GM23338 (cell line): Measurements from ENCODE around the gene SNX32. TPM values are rescaled to one million over a fixed set of nuclear protein-coding genes. Genes with fewer than 3 reads are reported as not detected.

Source experiments
- ATAC-seq: fragments of 200-7000 bp; cut with Tn5 transposase; 3 replicates; pipeline ENCODE4 v1.9.1; 2020
- DNase-seq: peaks from one replicate; pipeline ENCODE4 v3.0.0-alpha.2; 2015; ENCODE audit warnings: low spot score
- H2AFZ ChIP-seq: fragments of 200-600 bp; sonication (generic); 2 replicates; pipeline ENCODE4 v1.8.0; 2016; ENCODE audit warnings: antibody characterized with exemption, mild to moderate bottlenecking, moderate library complexity
- H3F3A ChIP-seq: fragments of 200-600 bp; sonication (generic); replicated peaks from 2 replicates; pipeline ENCODE4 v1.8.0; 2017; ENCODE audit warnings: antibody characterized with exemption, mixed run types, low read depth
- H3K27ac ChIP-seq: fragments of 200-600 bp; sonication (generic); 2 replicates; pipeline ENCODE4 v1.6.1; 2016; ENCODE audit warnings: low read depth
- H3K27me3 ChIP-seq: fragments of 200-600 bp; sonication (generic); 2 replicates; pipeline ENCODE4 v1.8.0; 2016; ENCODE audit warnings: mild to moderate bottlenecking, mixed run types, moderate library complexity; ENCODE audit not compliant: insufficient read depth
- H3K36me3 ChIP-seq: fragments of 200-600 bp; sonication (generic); 2 replicates; pipeline ENCODE4 v1.8.0; 2016; ENCODE audit warnings: mild to moderate bottlenecking; ENCODE audit not compliant: insufficient read depth
- H3K4me1 ChIP-seq: fragments of 200-600 bp; sonication (generic); 2 replicates; pipeline ENCODE4 v1.8.0; 2016; ENCODE audit warnings: mild to moderate bottlenecking, moderate library complexity; ENCODE audit not compliant: insufficient read depth
- H3K4me2 ChIP-seq: fragments of 200-600 bp; sonication (generic); 2 replicates; pipeline ENCODE4 v1.7.1; 2017; ENCODE audit warnings: mixed run types
- H3K4me3 ChIP-seq: fragments of 200-600 bp; sonication (generic); 2 replicates; pipeline ENCODE4 v1.6.1; 2016; ENCODE audit warnings: mixed run types
- H3K79me2 ChIP-seq: fragments of 200-600 bp; sonication (generic); replicated peaks from 2 replicates; pipeline ENCODE4 v1.8.0; 2017; ENCODE audit warnings: mild to moderate bottlenecking; ENCODE audit not compliant: insufficient read depth
- H3K9me2 ChIP-seq: fragments of 200-600 bp; sonication (generic); 2 replicates; pipeline ENCODE4 v1.8.0; 2017; ENCODE audit not compliant: insufficient read depth
- H4K20me1 ChIP-seq: fragments of 200-600 bp; sonication (generic); replicated peaks from 2 replicates; pipeline ENCODE4 v1.8.0; 2017; ENCODE audit warnings: mild to moderate bottlenecking; ENCODE audit not compliant: insufficient read depth
- H3K27ac Mint-ChIP-seq: 2 replicates; pipeline ENCODE4 v1.8.0; 2020; ENCODE audit warnings: inconsistent platforms, mild to moderate bottlenecking, moderate library complexity, mixed read lengths
- H3K27me3 Mint-ChIP-seq: 3 replicates; pipeline ENCODE4 v1.8.0; 2022; ENCODE audit warnings: low read depth, mild to moderate bottlenecking, moderate library complexity, mixed read lengths, inconsistent platforms; ENCODE audit not compliant: insufficient read depth, poor library complexity
- H3K36me3 Mint-ChIP-seq: 3 replicates; pipeline ENCODE4 v1.8.0; 2021; ENCODE audit warnings: low read depth, mild to moderate bottlenecking, inconsistent platforms, moderate library complexity, mixed read lengths
- H3K4me1 Mint-ChIP-seq: 3 replicates; pipeline ENCODE4 v1.8.0; 2020; ENCODE audit warnings: mild to moderate bottlenecking, inconsistent platforms, mixed read lengths
- H3K4me3 Mint-ChIP-seq: 3 replicates; pipeline ENCODE4 v1.8.0; 2021; ENCODE audit warnings: moderate library complexity, mild to moderate bottlenecking, inconsistent platforms, mixed read lengths
- H3K9me3 Mint-ChIP-seq: 3 replicates; pipeline ENCODE4 v1.8.0; 2020; ENCODE audit warnings: moderate library complexity, mild to moderate bottlenecking, inconsistent platforms, mixed read lengths
- ETS1 ChIP-seq: IDR thresholded peaks from 2 replicates; pipeline ENCODE4 v1.6.1; 2016; ENCODE audit warnings: antibody characterized with exemption
- NANOG ChIP-seq: IDR thresholded peaks from 2 replicates; pipeline ENCODE4 v1.6.1; 2016; ENCODE audit warnings: antibody characterized with exemption, borderline replicate concordance
- REST ChIP-seq: IDR thresholded peaks from one replicate; pipeline ENCODE4 v1.6.1; 2018; ENCODE audit warnings: antibody characterized with exemption; ENCODE audit not compliant: unreplicated experiment
- STAT1 ChIP-seq: IDR thresholded peaks from one replicate; pipeline ENCODE4 v1.6.1; 2016; ENCODE audit warnings: antibody characterized with exemption; ENCODE audit not compliant: unreplicated experiment
- polyA plus RNA-seq: library from polyadenylated mRNA; unstranded; fragments of >200 nt; fragmentation: Nextera tagmentation; extraction: Ambion mirVana; gene quantifications from 2 replicates; pipeline ENCODE4 v1.2.1, GENCODE V29; 2016
- total RNA-seq: library from RNA; depleted of rRNA; stranded (reverse); fragments of >200 nt; shearing (Covaris generic); gene quantifications from 2 replicates; pipeline ENCODE4 v1.2.3, GENCODE V29; 2014

Gene SNX32
- total and polyA plus RNA-seq, 2 experiments from 2014 or later = 0.49 to 1.2 TPM

GRCh38 chr11:65793144-65793581 lies 40.6 kb upstream of the SNX32 start:
- Histone ChIP-seq H4K20me1 (no peaks in the 10 kb centered on the region), H3K9me2 (0 out of 2 replicates have a peak, but pooled peaks cover 2% of the 10 kb centered on the region), H3K27me3 (peaks cover 11% of the 10 kb centered on the region), H3K4me1 (peaks cover 23% of the 10 kb centered on the region), H3K27ac (no peak overlapping the region), H2AFZ (no peak overlapping the region), H3K4me2 (no peak overlapping the region), H3K36me3 (no peaks in the 10 kb centered on the region), H3F3A (0 out of 2 replicates have a peak, but pooled peaks cover 4% of the 10 kb centered on the region), H3K4me3 (no peak overlapping the region), H3K79me2 (no peaks in the 10 kb centered on the region; the same call in 1 of the 2 replicates)
- no peak overlapping the region for H3K4me3 Mint-ChIP-seq
- ATAC-seq (peak; percentile 5), DNase-seq (no peak)
- peak overlapping the region; percentile 68; the same call in 1 of the 2 replicates for H3K27ac Mint-ChIP-seq
- H3K27me3 Mint-ChIP-seq = peaks cover 16% of the 10 kb centered on the region
- H3K4me1 Mint-ChIP-seq = peaks cover 43% of the 10 kb centered on the region
- no peaks in the 10 kb centered on the region for H3K9me3 Mint-ChIP-seq
- TF ChIP-seq ETS1 = no peak
- H3K36me3 Mint-ChIP-seq = no peaks in the 10 kb centered on the region

GRCh38 chr11:65793625-65794400 lies 40.0 kb upstream of the SNX32 start:
- peaks cover 21% of the 10 kb centered on the region for H3K4me1 ChIP-seq
- H3K27ac Mint-ChIP-seq = no peak overlapping the region

More at GRCh38 chr11:65793625-65794400, 40.0 kb upstream of the SNX32 start:
- Histone ChIP-seq H3K4me3 (no peak overlapping the region), H3K36me3 (no peaks in the 10 kb centered on the region), H3K4me2 (no peak overlapping the region), H2AFZ (no peak overlapping the region), H4K20me1 (no peaks in the 10 kb centered on the region), H3K27ac (no peak overlapping the region), H3K9me2 (0 out of 2 replicates have a peak, but pooled peaks cover 2% of the 10 kb centered on the region), H3K27me3 (peaks cover 4% of the 10 kb centered on the region), H3K79me2 (no peaks in the 10 kb centered on the region; the same call in 1 of the 2 replicates), H3F3A (0 out of 2 replicates have a peak, but pooled peaks cover 4% of the 10 kb centered on the region)
- no peak for TF ChIP-seq ETS1
- no peak for TF ChIP-seq REST
- TF ChIP-seq STAT1 = no peak
- TF ChIP-seq NANOG = no peak
- Mint-ChIP-seq H3K4me1 (peaks cover 40% of the 10 kb centered on the region), H3K4me3 (no peak overlapping the region), H3K36me3 (no peaks in the 10 kb centered on the region), H3K27me3 (peaks cover 10% of the 10 kb centered on the region), H3K9me3 (no peaks in the 10 kb centered on the region)
- DNase-seq = no peak
- ATAC-seq = no peak
